ENCODE data around the gene AIG1.

AIG1 gene

DNA sequence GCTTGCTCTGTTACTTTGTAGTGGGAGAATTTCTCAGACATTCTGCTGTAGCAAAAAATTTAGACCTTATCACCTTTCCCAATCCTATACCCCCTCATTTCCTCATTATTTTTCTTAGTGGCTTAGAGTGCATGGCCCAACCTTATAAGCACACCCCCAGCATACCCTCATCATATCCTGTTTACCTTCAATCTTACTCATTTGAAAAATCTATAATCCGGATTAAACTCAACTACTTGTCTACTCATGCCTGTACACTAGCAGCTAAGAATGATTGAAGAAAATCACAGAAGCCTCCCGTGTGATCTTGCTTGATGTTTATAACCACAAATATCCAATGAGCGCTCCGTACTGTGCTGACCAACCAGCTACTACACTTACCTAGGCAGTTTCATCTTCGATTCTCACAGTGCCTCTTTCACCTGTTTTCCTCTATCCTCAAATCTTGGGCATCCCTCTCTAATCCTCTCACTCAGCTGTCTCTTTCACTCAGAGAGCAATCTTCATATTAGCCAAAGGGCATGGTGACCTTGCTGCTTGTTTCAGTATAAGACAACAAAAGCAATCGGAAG, 36.6 kb downstream of the AIG1 start:
- no peak for DNase-seq (ENCODE audit: low read depth in 2 of 2)

DNA sequence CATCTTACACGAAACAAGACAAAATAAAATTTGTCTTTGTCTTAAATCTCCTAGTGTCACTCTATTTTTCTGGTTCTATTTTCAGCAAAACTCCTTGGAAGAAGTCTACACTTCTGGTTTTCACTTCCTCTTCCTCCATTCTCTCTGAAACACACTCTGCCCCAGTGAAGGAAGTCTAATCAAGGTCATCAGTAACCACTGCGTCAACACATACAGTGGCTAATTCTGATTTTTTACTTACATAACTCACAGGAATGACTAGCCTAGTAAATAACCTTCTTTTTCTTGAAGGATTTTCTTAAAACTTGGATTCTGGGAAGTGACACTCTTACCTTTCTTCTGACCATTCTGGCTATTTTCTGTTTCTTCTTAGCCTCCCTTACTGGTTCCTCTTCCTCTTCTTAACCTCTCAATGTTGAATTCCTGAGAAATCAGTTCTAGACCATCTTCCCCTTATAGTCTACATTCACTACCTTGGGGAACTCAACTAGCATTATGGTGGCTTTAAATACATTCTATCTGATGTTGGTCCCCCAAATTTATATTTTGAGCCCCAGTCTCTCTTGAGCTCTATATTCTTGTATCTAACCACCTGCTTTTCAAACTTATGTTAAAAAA, 37.5 kb downstream of the AIG1 start:
- DNase-seq (ENCODE audit: low read depth in 2 of 2), result no peak

DNA sequence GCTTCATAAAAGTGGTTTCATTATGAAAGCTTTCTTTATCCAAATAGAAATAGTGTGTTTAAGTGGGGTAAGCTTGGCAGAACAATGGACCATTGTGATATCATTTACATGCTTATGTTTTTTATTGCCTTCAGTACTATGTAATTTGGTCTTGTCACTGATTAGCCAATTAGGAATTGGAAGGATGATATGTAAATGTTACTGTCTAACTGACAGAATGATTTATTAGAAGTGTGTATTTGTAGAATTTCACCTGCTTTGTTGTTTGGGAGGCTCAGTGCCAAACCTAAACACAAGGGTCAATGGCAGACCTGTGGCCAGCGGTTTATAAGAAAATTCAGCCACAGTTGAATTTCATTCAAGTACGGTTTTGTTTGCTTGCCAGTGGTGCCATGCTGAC, 39.0 kb downstream of the AIG1 start:
- DNase-seq (ENCODE audit: low read depth in 2 of 2), result no peak

DNA sequence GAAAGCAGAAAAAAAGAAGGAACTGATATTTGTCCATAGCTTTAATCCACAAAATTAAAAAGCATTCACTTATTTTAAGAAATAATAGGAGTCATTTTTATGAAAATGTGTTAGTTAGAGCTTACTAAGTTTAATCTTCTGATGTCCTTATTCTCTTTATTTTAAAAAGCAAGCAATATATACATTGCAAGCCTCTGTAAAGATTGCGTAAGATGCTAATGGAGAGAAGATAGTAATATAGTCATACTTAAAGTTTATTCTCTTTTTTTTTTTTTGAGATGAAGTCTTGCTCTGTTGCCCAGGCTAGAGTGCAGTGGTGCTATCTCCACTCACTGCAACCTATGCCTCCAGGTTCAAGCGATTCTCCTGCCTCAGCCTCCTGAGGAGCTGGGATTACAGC, 39.7 kb downstream of the AIG1 start:
- DNase-seq (ENCODE audit: low read depth in 2 of 2), result no peak

DNA sequence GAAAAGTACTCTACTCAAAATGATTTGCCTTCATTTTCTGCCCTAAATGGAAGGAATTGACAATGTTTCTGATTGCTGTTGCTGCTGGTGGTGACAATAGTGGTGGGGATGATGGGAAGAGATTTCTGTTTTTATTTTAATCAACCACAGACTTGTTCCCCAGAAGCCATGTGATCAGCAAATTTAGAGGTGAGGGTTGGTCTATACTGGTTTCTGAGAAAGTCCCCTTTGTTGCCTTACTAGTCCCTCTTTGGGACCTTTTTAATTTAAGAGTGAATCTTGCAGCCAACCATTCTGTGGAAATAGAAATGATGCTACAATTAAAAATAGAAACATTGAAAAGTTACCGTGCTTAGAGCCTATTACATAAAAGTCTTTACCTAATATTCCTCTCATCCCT, 43.2 kb downstream of the AIG1 start:
- DNase-seq (ENCODE audit: low read depth in 2 of 2), result no peak

DNA sequence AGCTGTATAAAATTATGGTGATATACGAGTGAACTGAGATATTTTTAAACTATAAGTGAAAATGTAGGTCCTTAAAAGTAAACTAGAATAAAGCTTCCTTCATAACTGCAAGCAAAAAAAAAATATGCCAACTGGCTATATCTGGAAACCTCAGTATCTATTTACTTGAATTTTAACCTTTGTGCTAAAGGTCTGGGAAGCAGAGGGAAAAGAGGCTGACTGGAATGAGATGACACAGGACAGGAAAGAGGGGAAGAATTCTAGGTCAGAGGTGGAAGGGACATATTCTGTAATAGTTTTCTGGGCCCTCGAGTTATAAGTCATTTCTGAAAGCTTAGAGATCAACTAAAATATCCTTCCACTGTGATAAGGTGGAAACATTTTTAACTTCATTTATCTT, 46.8 kb downstream of the AIG1 start:
- DNase-seq (ENCODE audit: low read depth in 2 of 2), result no peak

DNA sequence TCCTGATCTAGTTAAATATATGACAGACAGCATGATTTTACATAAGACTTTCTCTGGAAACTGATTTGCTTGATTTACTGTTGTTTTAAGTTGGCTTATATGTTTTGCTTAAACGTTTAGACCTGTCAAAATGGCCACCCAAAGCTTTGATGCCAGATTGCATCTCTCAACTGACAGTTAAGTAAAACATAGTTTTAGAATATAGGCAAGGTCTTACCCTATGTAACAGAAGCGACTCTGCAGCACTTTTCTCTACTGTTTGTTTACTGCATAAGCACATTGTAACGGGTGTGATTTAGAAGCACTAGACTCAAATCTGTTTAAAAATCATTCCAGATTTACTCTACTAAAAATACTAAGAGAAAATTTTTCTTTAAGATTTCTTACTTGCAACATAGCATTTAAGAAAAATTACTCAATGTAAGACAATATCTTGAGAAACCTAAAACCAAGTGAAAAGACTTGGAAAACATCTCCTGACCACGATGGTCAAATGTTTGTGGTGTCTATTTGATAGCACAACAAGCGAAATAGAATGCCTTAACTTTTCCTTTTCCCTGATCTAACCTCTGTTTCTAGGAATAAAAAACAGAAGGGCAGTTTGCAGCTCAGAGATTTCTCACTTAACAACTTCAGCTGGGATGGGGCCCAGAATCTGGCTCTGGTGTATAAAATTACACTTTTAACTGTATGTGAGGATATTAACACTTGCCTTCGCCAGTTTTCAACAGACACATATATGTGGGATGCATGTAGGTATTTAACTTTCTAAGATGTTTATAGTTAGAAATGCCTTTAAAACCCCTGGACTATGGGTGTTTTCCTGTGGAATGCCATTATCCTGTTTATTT, 47.4 kb downstream of the AIG1 start:
- no peak for DNase-seq (ENCODE audit: low read depth in 2 of 2)

DNA sequence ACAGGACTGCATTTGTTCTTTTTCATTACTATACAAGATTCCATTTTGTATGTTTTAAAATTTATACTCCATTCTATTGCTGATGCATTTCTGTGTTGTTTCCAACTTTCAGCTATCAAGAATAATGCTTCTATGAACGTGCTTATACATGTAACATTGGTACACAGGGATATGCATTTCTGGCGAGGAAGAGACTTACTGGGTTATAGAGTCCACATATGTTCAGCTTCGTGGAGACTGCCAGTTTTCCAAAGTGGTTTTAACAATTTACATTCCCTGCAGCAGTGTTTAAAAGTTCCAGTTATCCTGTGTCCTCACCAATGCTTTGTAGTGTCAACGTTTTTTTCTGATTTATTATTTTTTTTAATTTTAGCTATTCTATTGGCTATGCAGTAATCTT, 48.5 kb downstream of the AIG1 start:
- no peak for DNase-seq (ENCODE audit: low read depth in 2 of 2)

DNA sequence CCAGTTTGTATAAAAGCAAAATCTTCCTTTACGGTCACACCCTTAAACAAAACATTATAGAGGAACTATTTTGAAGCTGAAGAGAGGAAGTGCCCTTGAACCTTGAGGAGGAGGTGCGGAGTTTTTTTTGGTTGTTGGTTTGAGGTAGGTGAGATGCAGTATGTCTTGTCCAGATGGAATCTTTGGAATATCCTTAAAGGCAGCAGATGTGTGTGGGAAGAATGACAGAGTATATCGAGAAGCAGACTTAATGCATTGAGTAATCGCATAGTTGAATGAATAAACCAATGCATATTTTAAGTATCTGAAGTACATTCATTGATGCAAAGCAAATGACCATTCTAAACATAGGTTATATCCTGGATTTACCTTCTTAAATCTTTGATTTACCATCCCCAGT, 49.9 kb downstream of the AIG1 start:
- DNase-seq (ENCODE audit: low read depth in 2 of 2), result no peak

DNA sequence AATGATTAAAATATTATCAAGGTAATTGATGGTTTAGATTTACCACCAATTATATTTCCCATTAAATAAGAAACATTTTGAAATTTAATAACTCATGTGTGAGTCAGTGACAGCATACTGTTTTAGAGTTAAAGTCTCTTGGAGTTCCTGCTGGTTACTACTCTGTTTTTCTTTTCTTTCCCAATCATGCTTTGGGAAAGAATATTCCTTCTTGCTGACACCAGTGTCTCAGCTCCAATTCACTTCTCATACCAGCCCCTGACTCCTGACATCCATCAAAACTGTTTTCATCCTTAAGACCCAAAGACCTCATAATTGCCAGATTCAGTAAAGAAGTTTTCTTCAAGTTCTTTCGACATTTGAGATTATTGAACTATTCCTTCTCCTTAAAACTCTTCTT, 50.3 kb downstream of the AIG1 start:
- DNase-seq (ENCODE audit: low read depth in 2 of 2), result no peak

DNA sequence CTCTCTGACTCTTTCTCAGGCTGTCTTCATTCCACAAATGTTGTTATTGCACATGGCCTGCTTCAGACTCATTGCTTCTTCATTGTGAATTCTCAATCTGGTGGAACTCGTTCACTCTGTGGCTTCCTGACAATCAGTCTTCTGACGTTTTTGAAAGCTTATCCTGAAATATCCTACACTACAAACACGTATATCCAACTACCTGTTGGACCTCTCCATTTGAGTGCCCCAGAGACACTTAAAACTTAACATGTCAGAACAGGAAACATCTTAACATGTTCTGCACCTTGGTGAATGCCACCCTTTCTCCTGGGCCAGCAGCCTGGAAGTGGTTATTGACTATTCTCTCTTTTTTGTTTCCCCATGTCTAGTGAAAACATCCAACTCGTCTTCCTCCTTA, 50.8 kb downstream of the AIG1 start:
- DNase-seq (ENCODE audit: low read depth in 2 of 2), result no peak

DNA sequence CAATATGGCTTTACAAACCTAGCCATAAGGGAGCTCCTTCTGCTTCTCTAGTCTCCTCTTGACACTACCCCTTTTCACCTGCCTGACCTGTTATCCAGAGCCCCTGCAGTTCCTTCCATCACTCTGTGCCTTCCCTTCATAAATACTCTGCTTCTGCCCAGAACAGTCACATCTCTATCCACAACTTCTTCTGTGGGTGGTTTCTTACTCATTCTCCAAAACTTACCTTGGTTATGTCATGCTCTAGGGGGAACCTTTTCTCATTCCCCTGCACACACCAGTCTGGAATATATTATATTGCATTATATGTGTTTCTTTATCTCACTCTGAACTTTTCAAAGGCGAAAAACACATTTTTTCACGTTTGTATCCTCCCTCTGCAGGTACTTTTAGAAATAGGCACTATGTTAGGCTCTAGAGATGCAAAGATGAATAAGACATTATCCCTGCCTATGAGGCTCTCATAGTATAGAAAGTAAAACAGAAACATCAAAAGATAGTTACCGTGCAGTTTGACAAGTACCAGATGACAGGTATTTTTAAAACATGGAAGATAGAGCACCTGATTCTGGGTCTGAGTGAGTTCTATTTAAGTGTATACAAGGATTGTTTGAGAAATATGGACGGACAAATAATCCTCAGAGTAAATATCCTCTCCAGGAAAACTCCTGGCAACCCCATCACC, 51.5 kb downstream of the AIG1 start:
- no peak for DNase-seq (ENCODE audit: low read depth in 2 of 2)

DNA sequence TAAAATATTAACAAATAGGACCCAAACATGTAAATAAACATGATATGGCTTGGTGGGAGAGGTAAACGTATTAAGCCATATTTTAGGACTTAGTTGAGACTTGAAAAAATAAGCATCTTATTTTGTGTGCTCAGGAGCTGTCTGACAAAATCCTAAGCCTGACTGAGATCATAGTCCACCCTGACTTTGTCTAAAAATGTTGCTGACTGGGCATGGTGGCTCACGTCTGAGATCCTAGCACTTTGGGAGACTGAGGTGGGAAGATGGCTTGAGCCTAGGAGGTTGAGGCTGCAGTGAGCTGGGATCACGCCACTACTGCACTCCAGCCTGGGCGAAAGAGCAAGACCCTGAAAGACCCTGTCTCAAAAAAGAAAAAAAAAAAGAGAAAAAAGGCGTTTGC, 52.1 kb downstream of the AIG1 start:
- DNase-seq (ENCODE audit: low read depth in 2 of 2), result no peak

DNA sequence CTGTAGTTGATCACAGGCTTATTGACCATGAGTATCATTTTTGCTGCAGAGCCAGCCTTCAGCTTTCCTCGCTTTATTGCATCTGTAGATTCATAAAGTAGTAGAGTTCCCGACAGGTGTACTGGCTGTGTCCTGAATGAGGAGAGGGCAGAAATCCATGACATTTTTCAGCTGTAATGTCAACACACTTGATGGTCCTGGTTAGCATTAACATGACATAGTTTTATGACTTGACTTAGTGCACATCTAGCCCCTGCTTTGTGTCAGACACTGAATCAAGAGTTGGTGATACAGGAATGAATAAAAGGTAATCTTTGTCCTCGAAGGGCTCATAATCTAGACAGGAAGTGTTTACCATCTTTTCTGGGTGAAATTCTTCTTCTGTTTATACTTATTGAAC, 55.0 kb downstream of the AIG1 start:
- no peak for DNase-seq (ENCODE audit: low read depth in 2 of 2)

DNA sequence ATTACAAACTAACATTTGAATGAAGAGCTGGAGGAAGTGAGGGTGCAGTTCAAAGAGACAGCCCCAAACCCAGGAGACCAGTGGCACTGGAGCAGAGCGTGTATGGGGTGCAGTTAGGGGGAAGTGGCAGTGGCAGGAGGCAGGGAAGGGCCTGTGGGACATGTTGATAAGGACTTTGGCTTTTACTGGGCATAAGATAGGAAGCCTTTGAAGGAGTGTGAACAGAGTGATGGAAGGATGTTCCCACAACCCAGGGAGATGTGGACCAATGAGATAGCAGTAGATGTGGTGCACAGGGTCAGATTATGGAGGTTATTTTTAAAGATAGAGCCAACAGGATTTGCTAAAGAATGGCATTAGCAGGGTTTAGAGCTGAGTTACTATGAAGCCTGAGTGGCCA, 56.4 kb downstream of the AIG1 start:
- no peak for DNase-seq (ENCODE audit: low read depth in 2 of 2)

DNA sequence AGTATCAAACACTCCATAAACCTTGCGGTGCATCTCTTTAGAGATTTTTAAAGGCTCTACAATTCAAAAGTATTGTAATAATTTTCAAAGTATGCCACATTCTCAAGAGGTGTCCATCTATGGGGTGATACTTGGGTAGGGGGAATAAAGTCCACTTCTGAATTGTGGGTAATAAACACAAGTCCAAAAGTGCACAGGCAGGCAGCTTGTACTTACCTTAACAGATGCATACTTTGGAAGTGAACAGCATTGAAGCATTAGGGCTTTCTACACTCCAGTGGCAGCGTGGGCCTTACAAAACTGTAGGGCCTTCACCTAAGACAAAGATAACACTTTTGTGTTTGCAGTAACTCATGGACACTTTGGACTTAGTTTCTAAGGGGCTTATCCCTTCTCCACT, 58.6 kb downstream of the AIG1 start:
- DNase-seq (ENCODE audit: low read depth in 2 of 2), result no peak

DNA sequence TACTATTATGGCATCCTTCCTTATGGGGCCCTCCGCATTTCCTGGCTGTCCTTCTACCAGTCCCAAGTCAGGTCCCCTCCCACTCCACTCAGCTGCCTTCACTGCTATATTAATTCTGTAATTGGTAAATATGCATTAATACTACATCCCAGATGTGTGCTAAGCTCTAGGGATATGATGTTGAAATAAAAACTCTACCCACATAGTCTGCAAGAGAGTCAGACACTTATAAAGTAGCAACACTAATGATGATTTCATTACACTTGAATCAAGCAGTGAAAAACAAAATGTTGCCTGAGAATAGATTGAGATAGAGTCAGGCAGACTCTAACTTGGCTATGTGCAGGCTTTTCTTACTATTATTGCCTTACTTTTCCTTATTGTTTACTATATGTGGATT, 62.4 kb downstream of the AIG1 start:
- DNase-seq (ENCODE audit: low read depth in 2 of 2), result no peak

DNA sequence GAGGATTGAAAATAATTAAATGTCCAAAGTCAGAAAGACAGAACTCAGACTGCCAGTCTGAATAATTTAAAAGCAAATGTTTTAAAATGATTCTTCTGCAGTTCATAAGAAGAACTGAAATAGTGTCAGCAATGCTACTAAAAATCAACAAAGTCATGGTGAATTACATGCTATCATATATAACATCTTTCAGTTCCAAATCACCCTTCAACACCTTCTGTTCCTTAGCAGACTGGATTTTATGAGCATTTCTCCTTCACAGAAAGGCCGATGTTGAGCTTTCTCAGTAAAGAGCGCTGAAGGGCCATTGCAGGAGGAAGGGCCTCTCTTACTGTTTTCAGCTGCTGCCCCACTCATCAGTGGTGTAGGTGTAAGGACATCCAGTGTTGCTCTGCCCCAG, 63.3 kb downstream of the AIG1 start:
- DNase-seq (ENCODE audit: low read depth in 2 of 2), result no peak

DNA sequence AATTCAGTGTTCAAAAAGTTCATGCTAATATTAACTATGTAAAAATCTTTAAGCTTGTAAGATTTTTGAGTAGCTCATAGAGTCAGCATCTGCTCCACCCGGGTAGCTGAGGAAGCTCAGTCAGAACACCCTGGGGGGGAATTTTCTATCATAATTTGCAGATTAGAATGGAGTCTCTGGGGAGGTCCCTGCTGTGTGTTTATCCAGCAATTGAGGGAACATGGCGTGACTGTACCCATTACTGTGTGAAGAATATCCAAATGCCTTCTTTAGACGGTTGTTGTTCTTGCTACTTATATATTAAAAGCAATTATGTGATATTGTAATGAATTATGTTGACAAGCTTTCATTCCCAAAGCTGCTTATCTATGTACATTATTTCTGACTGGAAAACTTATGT, 64.8 kb downstream of the AIG1 start:
- DNase-seq (ENCODE audit: low read depth in 2 of 2), result no peak

DNA sequence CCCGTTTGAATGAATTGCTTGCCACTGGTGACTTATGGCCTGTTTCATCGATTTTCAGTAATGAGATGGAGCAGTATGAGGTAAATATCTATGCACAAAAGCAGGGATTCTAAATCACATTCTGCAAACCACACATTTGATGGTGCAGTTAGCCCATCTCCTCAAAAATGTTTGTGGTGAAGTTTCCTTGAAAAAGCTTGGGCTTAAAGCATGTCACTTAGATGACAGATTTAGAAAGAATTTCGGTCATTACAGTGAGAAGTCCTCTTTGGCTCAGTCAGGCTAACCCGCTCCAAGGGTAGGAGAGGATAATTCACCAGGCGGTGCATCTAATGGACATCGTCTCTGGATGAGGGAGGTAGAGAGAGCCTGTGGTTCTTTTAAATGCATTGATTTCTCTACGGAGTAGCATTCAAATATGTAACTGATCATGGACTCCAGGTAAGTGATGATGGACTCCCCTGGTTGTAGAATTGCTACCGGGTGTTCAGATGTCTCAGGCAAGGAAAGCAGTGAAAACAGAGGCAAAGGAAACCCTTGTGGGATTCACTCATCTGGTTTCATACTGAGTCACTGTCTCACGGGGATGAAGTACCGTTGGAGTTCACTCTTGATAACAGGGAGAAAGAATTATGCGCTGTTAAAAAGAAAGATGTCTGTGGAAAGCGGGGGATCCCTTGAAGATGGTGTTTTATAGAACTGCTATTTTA, 65.3 kb downstream of the AIG1 start:
- DNase-seq (ENCODE audit: low read depth in 2 of 2), result no peak

DNA sequence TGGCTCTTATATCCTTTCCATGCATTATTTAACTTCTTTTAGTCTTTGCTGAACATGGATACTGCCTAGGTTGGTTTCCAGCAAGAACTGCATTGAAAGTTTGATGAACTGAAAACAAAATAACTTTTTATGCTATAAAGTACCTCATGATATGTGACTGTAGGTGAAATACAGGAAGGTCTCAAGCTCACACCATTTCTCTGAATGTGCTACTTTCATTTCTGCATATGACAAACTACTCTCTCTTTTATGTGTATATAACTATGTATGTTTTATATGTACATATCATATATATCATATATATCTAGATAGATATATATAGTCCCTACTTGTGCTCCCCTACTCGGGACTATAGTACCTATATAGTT, 65.9 kb downstream of the AIG1 start:
- no peak for DNase-seq (ENCODE audit: low read depth in 2 of 2)
